ENCODE measurements around the gene VSIG10L2. TPM values are rescaled to one million over a fixed set of nuclear protein-coding genes. Genes with fewer than 3 reads are reported as not detected.

VSIG10L2 gene
- total RNA-seq, 5 donors from 2014 or later (not counting 1 experiment from before 2014, with no cell fraction given), result not detected

DNA sequence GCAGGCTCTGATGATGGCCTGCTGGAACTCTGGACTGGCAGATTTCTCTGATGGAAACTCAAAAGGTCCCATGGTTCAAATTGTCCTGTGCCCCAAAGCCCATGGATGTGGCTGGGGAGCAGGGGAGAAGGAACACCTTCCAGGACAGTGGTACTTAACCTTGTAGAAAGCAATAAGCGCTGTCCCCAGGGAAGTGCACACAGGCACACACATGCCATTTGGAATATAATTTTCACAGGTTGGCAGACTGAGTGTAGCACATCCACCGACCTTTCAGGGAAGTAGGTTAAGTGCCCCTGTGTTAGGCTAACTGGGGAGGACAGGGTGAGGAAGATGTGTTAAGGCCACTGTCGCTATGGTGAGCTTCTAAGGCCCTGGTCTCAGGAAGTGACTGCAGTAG lies 23.7 kb upstream of the VSIG10L2 start:
- Histone ChIP-seq H3K4me3 (ENCODE audit: control insufficient read depth in 1 of 2, extremely low read depth in 1 of 2, low read length in 1 of 2) (no peak overlapping the region), H3K27ac (ENCODE audit: low read length) (no peak overlapping the region), H3K4me1 (ENCODE audit: control insufficient read depth in 1 of 2, extremely low read depth in 1 of 2, insufficient read depth in 2 of 2, low read length in 2 of 2) (no peaks in the 10 kb centered on the region), H3K9me3 (no peaks in the 10 kb centered on the region), H3K36me3 (ENCODE audit: control insufficient read depth in 2 of 2, extremely low read depth in 1 of 2, insufficient read depth in 1 of 2, low read length in 1 of 2) (no peaks in the 10 kb centered on the region), H3K27me3 (replicated peaks in 1 of 2; ENCODE audit: control insufficient read depth in 2 of 2, extremely low read depth in 1 of 2, insufficient read depth in 2 of 2, low read length in 1 of 2) (peaks cover 0 to 17% of the 10 kb centered on the region in 2 experiments)
- Mint-ChIP-seq H3K4me1 (peaks cover 0 to 2% (median 0%) of the 10 kb centered on the region in 3 donors), H3K36me3 (no peaks in the 10 kb centered on the region), H3K27me3 (peaks cover 16 to 20% of the 10 kb centered on the region in 2 donors), H3K27ac (no peak overlapping the region), H3K9me3 (no peaks in the 10 kb centered on the region), H3K4me3 (no peak overlapping the region)
- ATAC-seq (replicated peaks in 1 of 4) (no peak), DNase-seq (no peak)
- CTCF ChIA-PET, result interaction anchor here (0.6 to 2.0 kb wide), 8 partner anchors 19 to 468 kb away, joined by 3 to 12 read pairs (median 4); partner anchors contain the start of gene PUS3 (in 1 of the 2)
- POLR2A ChIA-PET, result no interaction called here
- WGBS (ENCODE audit: insufficient coverage), result 87% methylated on average over 2 of the region's 3 CpGs

DNA sequence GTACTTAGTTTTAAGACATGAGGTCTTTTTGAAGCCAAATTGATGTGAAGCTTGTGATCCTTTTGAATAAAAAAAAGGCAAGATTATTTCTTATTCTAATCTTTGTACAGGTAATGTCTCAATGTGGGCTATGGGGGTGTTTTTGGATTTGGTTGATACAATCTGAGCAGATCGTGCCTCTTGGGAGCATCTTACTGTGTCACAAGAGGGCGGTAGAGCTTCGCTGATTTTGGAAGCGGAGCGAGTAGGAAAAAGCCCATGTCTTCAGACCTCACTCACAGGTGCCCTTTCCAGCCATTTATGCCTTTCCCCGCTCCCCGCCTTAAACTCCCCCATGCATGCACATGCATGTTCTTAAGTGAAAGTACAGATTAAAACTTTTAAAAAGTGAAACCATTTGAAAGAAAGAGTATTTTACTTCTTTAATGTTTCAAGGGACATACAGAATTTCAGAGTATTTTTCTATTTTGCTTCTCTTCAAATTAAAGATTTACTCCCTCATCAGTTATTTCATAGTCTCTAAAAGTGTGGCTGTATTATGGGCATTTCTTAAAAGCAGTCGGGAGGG lies 22.7 kb upstream of the VSIG10L2 start:
- Mint-ChIP-seq H3K4me1 (peaks cover 0 to 2% (median 0%) of the 10 kb centered on the region in 3 donors), H3K27me3 (peaks cover 17 to 20% of the 10 kb centered on the region in 2 donors), H3K9me3 (no peaks in the 10 kb centered on the region), H3K36me3 (no peaks in the 10 kb centered on the region), H3K27ac (no peak overlapping the region), H3K4me3 (no peak overlapping the region)
- no CpG with 5 or more reads among the region's 8 CpGs for WGBS (ENCODE audit: insufficient coverage)
- H3K36me3 ChIP-seq (ENCODE audit: control insufficient read depth in 2 of 2, extremely low read depth in 1 of 2, insufficient read depth in 1 of 2, low read length in 1 of 2), result no peaks in the 10 kb centered on the region
- H3K27me3 ChIP-seq (replicated peaks in 1 of 2; ENCODE audit: control insufficient read depth in 2 of 2, extremely low read depth in 1 of 2, insufficient read depth in 2 of 2, low read length in 1 of 2), result peaks cover 0 to 16% of the 10 kb centered on the region in 2 experiments
- H3K4me1 ChIP-seq (ENCODE audit: control insufficient read depth in 1 of 2, extremely low read depth in 1 of 2, insufficient read depth in 2 of 2, low read length in 2 of 2), result no peaks in the 10 kb centered on the region
- DNase-seq, result peak in 32 of 35 experiments; percentile 8 to 78 (median 40)
- no peak overlapping the region for H3K4me3 ChIP-seq (ENCODE audit: control insufficient read depth in 1 of 2, extremely low read depth in 1 of 2, low read length in 1 of 2)
- ATAC-seq (replicated peaks in 1 of 4), result peak; percentile 54 to 72 (median 66)
- POLR2A ChIA-PET, result interaction anchor here in 1 of 2 donors (0.6 to 0.7 kb wide), 2 partner anchors 24 to 368 kb away, joined by 3 to 4 read pairs; no protein-coding TSS in a partner anchor
- H3K9me3 ChIP-seq, result no peaks in the 10 kb centered on the region
- CTCF ChIA-PET, result interaction anchor here (0.5 to 2.0 kb wide), 5 partner anchors 15 to 366 kb away, joined by 3 to 12 read pairs (median 3); no protein-coding TSS in a partner anchor
- no peak overlapping the region for H3K27ac ChIP-seq (ENCODE audit: low read length)

DNA sequence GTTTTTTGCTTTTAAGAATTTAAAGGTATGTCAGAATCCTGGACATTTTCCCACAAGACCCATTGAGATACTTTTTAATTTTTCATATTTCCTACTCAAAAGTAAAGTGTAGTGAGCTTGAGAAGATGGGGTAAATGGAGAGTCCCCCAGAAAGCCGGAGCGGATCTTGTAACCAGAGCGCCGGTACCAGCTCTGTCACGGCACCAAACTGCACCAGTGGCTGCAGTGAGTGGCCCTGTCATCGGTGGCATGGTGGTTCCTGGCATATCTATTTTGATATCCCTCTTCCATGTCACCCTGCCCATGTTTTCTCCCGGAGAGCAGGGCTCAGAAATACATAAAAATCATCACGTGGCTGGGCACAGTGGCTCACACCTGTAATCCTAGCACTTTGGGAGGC lies 22.2 kb upstream of the VSIG10L2 start:
- H3K4me3 ChIP-seq (ENCODE audit: control insufficient read depth in 1 of 2, extremely low read depth in 1 of 2, low read length in 1 of 2), result no peak overlapping the region
- DNase-seq (no peak), ATAC-seq (replicated peaks in 1 of 4) (no peak)
- no peaks in the 10 kb centered on the region for H3K36me3 ChIP-seq (ENCODE audit: control insufficient read depth in 2 of 2, extremely low read depth in 1 of 2, insufficient read depth in 1 of 2, low read length in 1 of 2)
- Mint-ChIP-seq H3K9me3 (no peaks in the 10 kb centered on the region), H3K27me3 (peaks cover 15 to 17% of the 10 kb centered on the region in 2 donors), H3K36me3 (no peaks in the 10 kb centered on the region), H3K4me3 (no peak overlapping the region), H3K27ac (no peak overlapping the region), H3K4me1 (peaks cover 0 to 2% (median 0%) of the 10 kb centered on the region in 3 donors)
- 67% methylated on average over 7 of the region's 8 CpGs for WGBS (ENCODE audit: insufficient coverage)
- H3K9me3 ChIP-seq, result no peaks in the 10 kb centered on the region
- peaks cover 0 to 11% of the 10 kb centered on the region in 2 experiments for H3K27me3 ChIP-seq (replicated peaks in 1 of 2; ENCODE audit: control insufficient read depth in 2 of 2, extremely low read depth in 1 of 2, insufficient read depth in 2 of 2, low read length in 1 of 2)
- H3K4me1 ChIP-seq (ENCODE audit: control insufficient read depth in 1 of 2, extremely low read depth in 1 of 2, insufficient read depth in 2 of 2, low read length in 2 of 2), result no peaks in the 10 kb centered on the region
- ChIA-PET POLR2A (interaction anchor here in 1 of 2 donors (0.7 kb wide), 1 partner anchor 367 kb away, joined by 3 read pairs; no protein-coding TSS in a partner anchor), CTCF (interaction anchor here (0.5 to 2.0 kb wide), 4 partner anchors 270 to 366 kb away, joined by 3 to 12 read pairs (median 4); no protein-coding TSS in a partner anchor)
- H3K27ac ChIP-seq (ENCODE audit: low read length), result no peak overlapping the region

DNA sequence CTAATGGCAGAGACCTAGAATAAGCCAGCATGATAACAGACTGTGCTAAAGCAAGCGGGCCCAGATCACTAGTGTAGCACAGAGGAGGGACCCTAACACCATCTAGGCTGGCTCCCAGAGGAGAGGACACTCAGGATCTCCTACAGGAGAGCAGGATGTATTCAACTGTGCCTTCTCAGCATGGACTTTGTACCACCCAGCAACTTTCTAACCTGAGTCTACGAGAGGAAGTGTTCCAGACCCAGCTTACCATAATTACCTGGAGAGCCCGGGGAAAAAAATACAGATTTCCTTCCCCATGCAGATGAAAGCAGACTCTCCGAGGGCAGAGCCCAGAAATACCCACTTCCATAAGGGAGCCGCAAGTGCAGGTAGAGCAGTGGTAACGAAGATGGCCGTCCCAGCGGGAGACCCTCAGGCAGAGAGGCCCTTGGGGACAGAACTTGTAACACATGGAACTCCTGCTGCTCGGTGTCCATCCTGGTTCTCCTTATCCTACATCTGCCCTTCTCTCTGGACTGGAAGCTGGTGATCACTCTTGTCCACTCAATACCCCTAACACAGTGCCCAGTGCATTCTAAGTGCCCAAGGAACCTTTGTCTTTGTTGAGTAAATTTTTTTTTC lies 21.3 kb upstream of the VSIG10L2 start:
- Histone ChIP-seq H3K27me3 (replicated peaks in 1 of 2; ENCODE audit: control insufficient read depth in 2 of 2, extremely low read depth in 1 of 2, insufficient read depth in 2 of 2, low read length in 1 of 2) (peaks cover 0 to 14% of the 10 kb centered on the region in 2 experiments), H3K9me3 (no peaks in the 10 kb centered on the region), H3K4me3 (ENCODE audit: control insufficient read depth in 1 of 2, extremely low read depth in 1 of 2, low read length in 1 of 2) (no peak overlapping the region), H3K27ac (ENCODE audit: low read length) (no peak overlapping the region), H3K36me3 (ENCODE audit: control insufficient read depth in 2 of 2, extremely low read depth in 1 of 2, insufficient read depth in 1 of 2, low read length in 1 of 2) (no peaks in the 10 kb centered on the region), H3K4me1 (ENCODE audit: control insufficient read depth in 1 of 2, extremely low read depth in 1 of 2, insufficient read depth in 2 of 2, low read length in 2 of 2) (no peaks in the 10 kb centered on the region)
- no peak overlapping the region for H3K4me3 Mint-ChIP-seq
- DNase-seq (no peak), ATAC-seq (replicated peaks in 1 of 4) (no peak)
- H3K36me3 Mint-ChIP-seq, result no peaks in the 10 kb centered on the region
- peaks cover 0 to 2% (median 0%) of the 10 kb centered on the region in 3 donors for H3K4me1 Mint-ChIP-seq
- ChIA-PET CTCF (interaction anchor here in 1 of 2 donors (0.9 kb wide), 1 partner anchor 11 kb away, joined by 4 read pairs; no protein-coding TSS in a partner anchor), POLR2A (no interaction called here)
- 71% methylated on average over 9 of the region's 9 CpGs for WGBS (ENCODE audit: insufficient coverage)
- H3K27me3 Mint-ChIP-seq, result peaks cover 13 to 16% of the 10 kb centered on the region in 2 donors
- no peak overlapping the region for H3K27ac Mint-ChIP-seq
- no peaks in the 10 kb centered on the region for H3K9me3 Mint-ChIP-seq

DNA sequence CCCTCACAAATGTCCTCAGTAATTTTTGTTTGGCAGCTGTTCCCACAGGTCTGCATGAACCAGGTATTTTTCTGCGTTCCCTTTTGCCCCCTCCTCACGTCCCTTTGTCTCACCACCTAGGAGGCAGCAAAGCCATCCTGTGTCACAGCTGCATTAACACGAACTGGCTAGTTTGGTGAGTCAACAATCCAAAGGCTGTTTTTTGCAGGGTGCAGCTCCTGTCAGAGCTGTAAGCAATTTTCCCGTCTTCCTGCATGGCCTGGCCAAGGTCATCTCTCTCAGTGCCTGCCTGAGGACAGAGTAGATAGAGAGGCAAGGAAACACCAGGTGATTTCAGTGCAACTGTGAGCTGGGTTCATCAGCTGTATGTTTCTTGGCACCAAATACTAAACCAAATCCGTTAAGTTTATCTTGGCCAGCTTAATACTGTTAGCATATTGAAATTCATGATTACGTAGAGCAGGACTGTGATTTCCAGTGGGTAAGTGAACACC lies 20.6 kb upstream of the VSIG10L2 start:
- DNase-seq, result no peak
- ChIA-PET POLR2A (no interaction called here), CTCF (interaction anchor here (0.6 to 0.9 kb wide), 2 partner anchors 12 to 20 kb away, joined by 3 to 4 read pairs; no protein-coding TSS in a partner anchor)
- Mint-ChIP-seq H3K27ac (no peak overlapping the region), H3K9me3 (no peaks in the 10 kb centered on the region), H3K4me3 (no peak overlapping the region), H3K36me3 (no peaks in the 10 kb centered on the region), H3K4me1 (peaks cover 0 to 2% (median 0%) of the 10 kb centered on the region in 3 donors), H3K27me3 (peaks cover 12 to 22% of the 10 kb centered on the region in 2 donors)
- Histone ChIP-seq H3K27me3 (replicated peaks in 1 of 2; ENCODE audit: control insufficient read depth in 2 of 2, extremely low read depth in 1 of 2, insufficient read depth in 2 of 2, low read length in 1 of 2) (peaks cover 0 to 16% of the 10 kb centered on the region in 2 experiments), H3K27ac (ENCODE audit: low read length) (no peak overlapping the region), H3K4me1 (ENCODE audit: control insufficient read depth in 1 of 2, extremely low read depth in 1 of 2, insufficient read depth in 2 of 2, low read length in 2 of 2) (no peaks in the 10 kb centered on the region), H3K36me3 (ENCODE audit: control insufficient read depth in 2 of 2, extremely low read depth in 1 of 2, insufficient read depth in 1 of 2, low read length in 1 of 2) (no peaks in the 10 kb centered on the region), H3K4me3 (ENCODE audit: control insufficient read depth in 1 of 2, extremely low read depth in 1 of 2, low read length in 1 of 2) (no peak overlapping the region), H3K9me3 (no peaks in the 10 kb centered on the region)
- 78% methylated on average over 5 of the region's 6 CpGs for WGBS (ENCODE audit: insufficient coverage)
- ATAC-seq (replicated peaks in 1 of 4), result no peak

DNA sequence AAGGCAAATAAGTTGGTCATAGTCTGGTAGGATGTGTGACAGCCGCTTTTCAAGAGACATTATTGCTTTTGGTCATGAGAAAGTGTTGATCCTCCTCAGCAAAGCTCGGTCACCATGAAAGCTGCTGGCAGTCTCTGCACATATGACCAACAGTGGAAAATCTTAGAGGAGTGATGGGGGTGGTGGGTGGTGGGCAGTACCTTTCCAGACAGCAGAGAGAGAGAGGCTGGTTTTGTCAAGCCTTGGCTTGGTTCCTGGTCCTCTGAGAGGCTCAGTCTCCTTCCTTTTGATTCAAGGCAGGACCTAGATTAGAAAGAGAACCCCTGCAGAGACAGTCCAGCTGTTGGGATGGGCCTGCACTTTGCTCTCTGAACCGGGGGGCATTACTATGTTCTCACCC lies 20.0 kb upstream of the VSIG10L2 start:
- Mint-ChIP-seq H3K9me3 (no peaks in the 10 kb centered on the region), H3K4me1 (peaks cover 0 to 2% (median 0%) of the 10 kb centered on the region in 3 donors), H3K27me3 (peaks cover 9 to 23% of the 10 kb centered on the region in 2 donors), H3K36me3 (no peaks in the 10 kb centered on the region), H3K27ac (no peak overlapping the region), H3K4me3 (no peak overlapping the region)
- H3K27ac ChIP-seq (ENCODE audit: low read length), result no peak overlapping the region
- H3K4me3 ChIP-seq (ENCODE audit: control insufficient read depth in 1 of 2, extremely low read depth in 1 of 2, low read length in 1 of 2), result no peak overlapping the region
- ChIA-PET CTCF (interaction anchor here in 1 of 2 donors (0.6 kb wide), 1 partner anchor 19 kb away, joined by 3 read pairs; no protein-coding TSS in a partner anchor), POLR2A (no interaction called here)
- no peaks in the 10 kb centered on the region for H3K36me3 ChIP-seq (ENCODE audit: control insufficient read depth in 2 of 2, extremely low read depth in 1 of 2, insufficient read depth in 1 of 2, low read length in 1 of 2)
- peaks cover 0 to 13% of the 10 kb centered on the region in 2 experiments for H3K27me3 ChIP-seq (replicated peaks in 1 of 2; ENCODE audit: control insufficient read depth in 2 of 2, extremely low read depth in 1 of 2, insufficient read depth in 2 of 2, low read length in 1 of 2)
- H3K9me3 ChIP-seq, result no peaks in the 10 kb centered on the region
- WGBS (ENCODE audit: insufficient coverage), result 57% methylated on average over 3 of the region's 3 CpGs
- DNase-seq (no peak), ATAC-seq (replicated peaks in 1 of 4) (no peak)
- H3K4me1 ChIP-seq (ENCODE audit: control insufficient read depth in 1 of 2, extremely low read depth in 1 of 2, insufficient read depth in 2 of 2, low read length in 2 of 2), result no peaks in the 10 kb centered on the region
